Mesenchymal stem cell (in vitro differentiated cells and primary cell): ENCODE data around the gene P2RX3.
A peak's percentile ranks its signal among the peaks of the same experiment; 100 is the strongest.

Source experiments
- DNase-seq: peaks from one replicate; pipeline ENCODE4 v3.0.0-alpha.2; 2013
- H2AFZ ChIP-seq: one replicate; pipeline ENCODE4 v1.6.1; 2013; ENCODE audit warnings: low read depth, mild to moderate bottlenecking, control low read depth, inconsistent platforms, low read length, moderate library complexity
- H2AK5ac ChIP-seq: 2 replicates; pipeline ENCODE4 v1.6.1; 2013; ENCODE audit warnings: low read length, moderate library complexity, mild to moderate bottlenecking, inconsistent platforms; ENCODE audit not compliant: severe bottlenecking
- H2BK120ac ChIP-seq: one replicate; pipeline ENCODE4 v1.6.1; 2013; ENCODE audit warnings: low read depth, mild to moderate bottlenecking, inconsistent platforms, low read length, moderate library complexity
- H2BK12ac ChIP-seq, 2 experiments: one replicate each; pipeline ENCODE4 v1.6.1; 2013; ENCODE audit warnings: inconsistent platforms in 2 of 2, low read length in 2 of 2, mild to moderate bottlenecking in 2 of 2, moderate library complexity in 2 of 2, control low read depth in 1 of 2
- H2BK15ac ChIP-seq: one replicate; pipeline ENCODE4 v1.6.1; 2013; ENCODE audit warnings: mild to moderate bottlenecking, low read depth, inconsistent platforms; ENCODE audit not compliant: poor library complexity, severe bottlenecking
- H2BK5ac ChIP-seq: 2 replicates; pipeline ENCODE4 v1.6.1; 2013; ENCODE audit warnings: low read depth, mild to moderate bottlenecking, low read length, control low read depth, inconsistent platforms; ENCODE audit not compliant: poor library complexity, severe bottlenecking
- H3K14ac ChIP-seq, 2 experiments: one replicate each; pipeline ENCODE4 v1.6.1; 2013; ENCODE audit warnings: inconsistent platforms in 2 of 2, low read length in 2 of 2, control low read depth in 1 of 2, mild to moderate bottlenecking in 1 of 2, moderate library complexity in 1 of 2
- H3K18ac ChIP-seq, 2 experiments: one replicate each; pipeline ENCODE4 v1.6.1; 2013; ENCODE audit warnings: inconsistent platforms in 2 of 2, low read length in 2 of 2, control low read depth in 1 of 2, low read depth in 1 of 2, mild to moderate bottlenecking in 1 of 2
- H3K23ac ChIP-seq, 2 experiments: one replicate each; pipeline ENCODE4 v1.6.1; 2013; ENCODE audit warnings: inconsistent platforms in 2 of 2, low read length in 2 of 2, mild to moderate bottlenecking in 2 of 2, moderate library complexity in 2 of 2, control low read depth in 1 of 2
- H3K27ac ChIP-seq: 2 replicates; pipeline ENCODE4 v1.5.1; 2013; ENCODE audit warnings: mild to moderate bottlenecking, moderate library complexity, low read length, control low read depth, inconsistent platforms; ENCODE audit not compliant: poor library complexity, severe bottlenecking
- H3K27me3 ChIP-seq, 2 experiments: 2 replicates each; pipeline versions ENCODE4 v1.6.1 to v1.7.0; 2013; ENCODE audit warnings: low read length in 2 of 2, mild to moderate bottlenecking in 2 of 2, moderate library complexity in 2 of 2, control low read depth in 1 of 2, inconsistent platforms in 1 of 2; ENCODE audit not compliant: control insufficient read depth in 1 of 2, insufficient read depth in 1 of 2
- H3K36me3 ChIP-seq, 2 experiments: 2 replicates each; pipeline versions ENCODE4 v1.6.1 to v1.7.0; 2013; ENCODE audit warnings: low read length in 2 of 2, control low read depth in 1 of 2, inconsistent platforms in 1 of 2, low read depth in 1 of 2, mild to moderate bottlenecking in 1 of 2; ENCODE audit not compliant: insufficient read depth in 2 of 2, control insufficient read depth in 1 of 2
- H3K4ac ChIP-seq, 2 experiments: one replicate each; pipeline ENCODE4 v1.6.1; 2013; ENCODE audit warnings: inconsistent platforms in 2 of 2, low read length in 2 of 2, mild to moderate bottlenecking in 2 of 2, moderate library complexity in 2 of 2, control low read depth in 1 of 2, low read depth in 1 of 2
- H3K4me1 ChIP-seq: 2 replicates; pipeline ENCODE4 v1.6.1; 2013; ENCODE audit warnings: low read depth, low read length, control low read depth; ENCODE audit not compliant: control insufficient read depth, insufficient read depth
- H3K4me2 ChIP-seq: 2 replicates; pipeline ENCODE4 v1.6.1; 2013; ENCODE audit warnings: low read length, mild to moderate bottlenecking, inconsistent platforms; ENCODE audit not compliant: poor library complexity, severe bottlenecking
- H3K4me3 ChIP-seq, 2 experiments: 2 replicates each; pipeline versions ENCODE4 v1.5.1 to v1.7.0; 2013; ENCODE audit warnings: low read length in 2 of 2, mild to moderate bottlenecking in 2 of 2, control low read depth in 1 of 2, low read depth in 1 of 2; ENCODE audit not compliant: insufficient read depth in 1 of 2
- H3K79me1 ChIP-seq: replicated peaks from 2 replicates; pipeline ENCODE4 v1.6.1; 2013; ENCODE audit warnings: mild to moderate bottlenecking, control low read depth, low read length, inconsistent platforms; ENCODE audit not compliant: poor library complexity, severe bottlenecking
- H3K9ac ChIP-seq: 2 replicates; pipeline ENCODE4 v1.7.0; 2013; ENCODE audit warnings: mild to moderate bottlenecking, low read length, moderate library complexity
- H3K9me3 ChIP-seq: 2 replicates; pipeline ENCODE4 v1.7.0; 2013; ENCODE audit warnings: mild to moderate bottlenecking, low read length; ENCODE audit not compliant: control insufficient read depth
- H4K8ac ChIP-seq: one replicate; pipeline ENCODE4 v1.6.1; 2013; ENCODE audit warnings: inconsistent platforms, mild to moderate bottlenecking, low read length, moderate library complexity
- H4K91ac ChIP-seq: one replicate; pipeline ENCODE4 v1.6.1; 2013; ENCODE audit warnings: mild to moderate bottlenecking, low read length, inconsistent platforms
- WGBS: methylation state at CpG from one replicate; pipeline ENCODE4 v1.1.7; 2013; ENCODE audit warnings: mixed read lengths; 5-methylcytosine and 5-hydroxymethylcytosine counted together

The P2RX3 gene

GRCh38 chr11:57406337-57406904 lies 68.3 kb downstream of the P2RX3 start:
- H2BK120ac ChIP-seq = no peak overlapping the region

GRCh38 chr11:57407010-57407920 lies 69.1 kb downstream of the P2RX3 start:
- Histone ChIP-seq H3K79me1 (no peaks in the 10 kb centered on the region), H4K91ac (no peak overlapping the region), H3K14ac (no peak overlapping the region), H3K23ac (no peak overlapping the region), H3K27me3 (no peaks in the 10 kb centered on the region), H3K9me3 (no peaks in the 10 kb centered on the region), H3K18ac (no peak overlapping the region), H3K36me3 (peaks cover 17 to 87% of the 10 kb centered on the region in 2 experiments), H3K4me1 (peaks cover 20% of the 10 kb centered on the region), H4K8ac (no peak overlapping the region), H3K4me3 (no peak overlapping the region), H2BK120ac (no peak overlapping the region), H2BK15ac (no peak overlapping the region), H2AK5ac (no peak overlapping the region), H2BK12ac (no peak overlapping the region), H3K4ac (no peak overlapping the region), H2AFZ (no peak overlapping the region), H3K9ac (peak overlapping the region; percentile 67), H3K27ac (no peak overlapping the region), H2BK5ac (no peak overlapping the region), H3K4me2 (no peak overlapping the region)
- no peak for DNase-seq
- WGBS = 93% methylated on average over 9 of the region's 9 CpGs

More at GRCh38 chr11:57406337-57406904, 68.3 kb downstream of the P2RX3 start:
- H3K9ac ChIP-seq = peak overlapping the region; percentile 67
- H2BK5ac ChIP-seq = no peak overlapping the region
- H3K27ac ChIP-seq = peak overlapping the region; percentile 27
- H2BK15ac ChIP-seq = no peak overlapping the region
- no peak overlapping the region for H3K14ac ChIP-seq
- H3K23ac ChIP-seq = no peak overlapping the region
- no peaks in the 10 kb centered on the region for H3K79me1 ChIP-seq
- no peak for DNase-seq
- H3K36me3 ChIP-seq = peaks cover 17 to 79% of the 10 kb centered on the region in 2 experiments
- H2AK5ac ChIP-seq = no peak overlapping the region
- no peaks in the 10 kb centered on the region for H3K9me3 ChIP-seq
- peaks cover 20% of the 10 kb centered on the region for H3K4me1 ChIP-seq
- no peak overlapping the region for H3K4me3 ChIP-seq
- H3K4ac ChIP-seq = no peak overlapping the region
- no peak overlapping the region for H3K18ac ChIP-seq
- H3K27me3 ChIP-seq = no peaks in the 10 kb centered on the region
- peak overlapping the region; percentile 50 for H3K4me2 ChIP-seq
- 79% methylated on average over 3 of the region's 4 CpGs for WGBS
- no peak overlapping the region for H2BK12ac ChIP-seq
- H2AFZ ChIP-seq = no peak overlapping the region
- H4K91ac ChIP-seq = no peak overlapping the region
- no peak overlapping the region for H4K8ac ChIP-seq

GRCh38 chr11:57407941-57408475 lies 69.9 kb downstream of the P2RX3 start:
- Histone ChIP-seq H3K4me2 (no peak overlapping the region), H2BK15ac (no peak overlapping the region), H3K27me3 (no peaks in the 10 kb centered on the region), H3K27ac (no peak overlapping the region), H3K9ac (peak overlapping the region; percentile 67), H4K8ac (no peak overlapping the region), H2BK12ac (no peak overlapping the region), H2BK120ac (no peak overlapping the region), H3K23ac (no peak overlapping the region), H3K18ac (no peak overlapping the region), H3K79me1 (no peaks in the 10 kb centered on the region), H3K4ac (no peak overlapping the region), H2AK5ac (no peak overlapping the region), H3K36me3 (peaks cover 17 to 91% of the 10 kb centered on the region in 2 experiments), H4K91ac (no peak overlapping the region), H2AFZ (no peak overlapping the region), H3K14ac (no peak overlapping the region), H3K4me1 (peaks cover 20% of the 10 kb centered on the region), H3K9me3 (no peaks in the 10 kb centered on the region), H2BK5ac (no peak overlapping the region), H3K4me3 (no peak overlapping the region)
- WGBS = 99% methylated on average over 8 of the region's 8 CpGs
- no peak for DNase-seq

- no peak overlapping the region for H3K18ac ChIP-seq
- H2BK5ac ChIP-seq = no peak overlapping the region
- H3K36me3 ChIP-seq = peaks cover 19 to 94% of the 10 kb centered on the region in 2 experiments
- H2BK15ac ChIP-seq = no peak overlapping the region
- H3K9ac ChIP-seq = peak overlapping the region; percentile 9
- H3K4me3 ChIP-seq = no peak overlapping the region
- no peak overlapping the region for H2AK5ac ChIP-seq
- H3K79me1 ChIP-seq = peaks cover 2% of the 10 kb centered on the region
- no peak overlapping the region for H2AFZ ChIP-seq
- H4K8ac ChIP-seq = no peak overlapping the region
- no peak overlapping the region for H3K14ac ChIP-seq
- WGBS = 87% methylated on average over 2 of the region's 2 CpGs
- H2BK12ac ChIP-seq = no peak overlapping the region
- DNase-seq = no peak
- no peak overlapping the region for H2BK120ac ChIP-seq
- no peaks in the 10 kb centered on the region for H3K27me3 ChIP-seq
- H3K4ac ChIP-seq = no peak overlapping the region
- no peaks in the 10 kb centered on the region for H3K9me3 ChIP-seq
- H4K91ac ChIP-seq = no peak overlapping the region
- H3K4me1 ChIP-seq = peaks cover 20% of the 10 kb centered on the region
- no peak overlapping the region for H3K27ac ChIP-seq
- no peak overlapping the region for H3K4me2 ChIP-seq
- H3K23ac ChIP-seq = no peak overlapping the region
Observed at GRCh38 chr11:57408771-57409170, 70.6 kb downstream of the P2RX3 start.
